Glutamatergic neuron (in vitro differentiated cells): ENCODE data around the gene CNTD1. TPM values are rescaled to one million over a fixed set of nuclear protein-coding genes. Genes with fewer than 3 reads are reported as not detected.

Experiments
- DNase-seq: peaks from one replicate; pipeline ENCODE4 v3.0.0; 2022
- H3K27ac Mint-ChIP-seq: one replicate; pipeline ENCODE4 v1.8.0; 2020; ENCODE audit warnings: mild to moderate bottlenecking, mixed read lengths, inconsistent platforms; ENCODE audit not compliant: unreplicated experiment
- H3K27me3 Mint-ChIP-seq: one replicate; pipeline ENCODE4 v1.8.0; 2020; ENCODE audit warnings: mild to moderate bottlenecking, moderate library complexity, mixed read lengths, inconsistent platforms; ENCODE audit not compliant: unreplicated experiment
- H3K36me3 Mint-ChIP-seq: one replicate; pipeline ENCODE4 v1.8.0; 2020; ENCODE audit warnings: mild to moderate bottlenecking, mixed read lengths, inconsistent platforms; ENCODE audit not compliant: unreplicated experiment
- H3K4me1 Mint-ChIP-seq: one replicate; pipeline ENCODE4 v1.8.0; 2020; ENCODE audit warnings: mild to moderate bottlenecking, low read depth, mixed read lengths, inconsistent platforms; ENCODE audit not compliant: unreplicated experiment
- H3K4me3 Mint-ChIP-seq: one replicate; pipeline ENCODE4 v1.8.0; 2020; ENCODE audit warnings: mild to moderate bottlenecking, mixed read lengths, inconsistent platforms; ENCODE audit not compliant: unreplicated experiment
- H3K9me3 Mint-ChIP-seq: one replicate; pipeline ENCODE4 v1.8.0; 2020; ENCODE audit warnings: mild to moderate bottlenecking, moderate library complexity, mixed read lengths, inconsistent platforms; ENCODE audit not compliant: unreplicated experiment
- CTCF ChIP-seq: fragments of 200-600 bp; sonication (generic); IDR thresholded peaks from one replicate; pipeline ENCODE4 v1.5.0; 2021; ENCODE audit not compliant: partially characterized antibody, unreplicated experiment
- total RNA-seq: library from RNA; stranded (reverse); fragmentation: NEBNext Ultra II Directional; extraction: Animal tissue kit (Norgen Biotek cat#: 25700); gene quantifications from one replicate; pipeline ENCODE4 v1.2.1, GENCODE V29; 2021; ENCODE audit not compliant: unreplicated experiment

CNTD1 gene
- total RNA-seq, 1 donor from 2014 or later = not detected

GRCh38 chr17:42775534-42776098, 23.0 kb upstream of the CNTD1 start:
- Mint-ChIP-seq H3K4me1 (peaks cover 8% of the 10 kb centered on the region), H3K27ac (no peak overlapping the region), H3K4me3 (no peak overlapping the region), H3K27me3 (peaks cover 5% of the 10 kb centered on the region), H3K9me3 (no peaks in the 10 kb centered on the region), H3K36me3 (no peaks in the 10 kb centered on the region)
- no peak for TF ChIP-seq CTCF
- no peak for DNase-seq

- no peak for TF ChIP-seq CTCF
- Mint-ChIP-seq H3K9me3 (peaks cover 4% of the 10 kb centered on the region), H3K36me3 (no peaks in the 10 kb centered on the region), H3K4me1 (peaks cover 7% of the 10 kb centered on the region), H3K27me3 (peaks cover 9% of the 10 kb centered on the region), H3K4me3 (no peak overlapping the region), H3K27ac (no peak overlapping the region)
- no peak for DNase-seq
These were observed 20.1 kb upstream of the CNTD1 start for GRCh38 chr17:42778570-42778969.

- Mint-ChIP-seq H3K4me3 (peak overlapping the region; percentile 77), H3K4me1 (no peaks in the 10 kb centered on the region), H3K27ac (peak overlapping the region; percentile 50), H3K9me3 (peaks cover 4% of the 10 kb centered on the region), H3K27me3 (peaks cover 9% of the 10 kb centered on the region), H3K36me3 (no peaks in the 10 kb centered on the region)
- no peak for TF ChIP-seq CTCF
- no peak for DNase-seq
These were observed 19.2 kb upstream of the CNTD1 start for GRCh38 chr17:42779304-42779935.

GRCh38 chr17:42779936-42780850, 18.5 kb upstream of the CNTD1 start, which contains the start of gene WNK4:
Gene WNK4 (plus strand): TSS chr17:42780610. CDS start chr17:42780699, 89 bp downstream.
- Mint-ChIP-seq H3K36me3 (no peaks in the 10 kb centered on the region), H3K4me1 (no peaks in the 10 kb centered on the region), H3K27ac (peak within 1 kb of the TSS; percentile 50), H3K9me3 (peaks cover 4% of the 10 kb centered on the region), H3K27me3 (peaks cover 9% of the 10 kb centered on the region), H3K4me3 (peak within 1 kb of the TSS; percentile 77)
- DNase-seq = peak; percentile 67
- no peak for TF ChIP-seq CTCF
